SK-N-SH (cell line): ENCODE results near the gene CNTFR. TPM values are rescaled to one million over a fixed set of nuclear protein-coding genes. Genes with fewer than 3 reads are reported as not detected.

ENCODE experiments used
- CTCF ChIA-PET: fragments of 300-600, 350-600 bp; formaldehyde crosslinking; extraction: SDS; loops from one replicate; lab custom pipeline; 2021; lab: Yijun Ruan, JAX
- POLR2A ChIA-PET: fragments of 350-600 bp; sonication (Branson Sonifier 250); formaldehyde crosslinking; extraction: SDS; loops from one replicate; lab custom pipeline; 2020; ENCODE audit warnings: antibody characterized with exemption, inconsistent platforms; lab: Yijun Ruan, JAX
- DNase-seq: peaks from one replicate; pipeline ENCODE4 v3.0.0; 2012
- H2AFZ ChIP-seq: fragments of 200-600 bp; sonication (generic); 2 replicates; pipeline ENCODE4 v1.8.1; 2016; ENCODE audit warnings: antibody characterized with exemption, mild to moderate bottlenecking, low read depth
- H3F3A ChIP-seq: fragments of 200-600 bp; sonication (generic); replicated peaks from 2 replicates; pipeline ENCODE3; 2016; ENCODE audit warnings: antibody characterized with exemption, mild to moderate bottlenecking; ENCODE audit not compliant: insufficient read depth
- H3K27ac ChIP-seq, 2 experiments: fragments of 200-500 bp in 1 of 2; fragments of 200-600 bp in 1 of 2; sonication (Bioruptor generic) in 1 of 2; sonication (generic), shearing (Covaris generic) in 1 of 2; 2 replicates each; pipeline versions ENCODE4 v1.5.1 to v1.6.1; 2014 to 2016; ENCODE audit warnings: low read depth in 2 of 2, inconsistent platforms in 1 of 2, low read length in 1 of 2, mild to moderate bottlenecking in 1 of 2, mixed read lengths in 1 of 2
- H3K27me3 ChIP-seq: fragments of 200-600 bp; sonication (generic), shearing (Covaris generic); 2 replicates; pipeline ENCODE4 v1.6.1; 2016; ENCODE audit warnings: mixed run types; ENCODE audit not compliant: insufficient read depth
- H3K36me3 ChIP-seq, 2 experiments: fragments of 200-500 bp in 1 of 2; fragments of 200-600 bp in 1 of 2; sonication (Bioruptor generic) in 1 of 2; sonication (generic) in 1 of 2; replicated peaks in 1 of 2; 2 replicates each; pipeline versions ENCODE3 to v1.5.1; 2014 to 2016; ENCODE audit warnings: low read length in 1 of 2, mild to moderate bottlenecking in 1 of 2; ENCODE audit not compliant: insufficient read depth in 2 of 2, control insufficient read depth in 1 of 2
- H3K4me1 ChIP-seq, 2 experiments: fragments of 200-500 bp in 1 of 2; fragments of 200-600 bp in 1 of 2; sonication (Bioruptor generic) in 1 of 2; sonication (generic), shearing (Covaris generic) in 1 of 2; 2 replicates each; pipeline versions ENCODE4 v1.5.1 to v1.6.1; 2014 to 2016; ENCODE audit warnings: low read depth in 1 of 2, low read length in 1 of 2, mixed run types in 1 of 2; ENCODE audit not compliant: insufficient read depth in 2 of 2, control insufficient read depth in 1 of 2
- H3K4me2 ChIP-seq: fragments of 200-600 bp; sonication (generic), shearing (Covaris generic); 2 replicates; pipeline ENCODE4 v1.6.1; 2017; ENCODE audit warnings: mixed run types
- H3K4me3 ChIP-seq, 2 experiments: fragments of 200-500 bp in 1 of 2; fragments of 200-600 bp in 1 of 2; sonication (Bioruptor generic) in 1 of 2; sonication (generic), shearing (Covaris generic) in 1 of 2; 2 replicates each; pipeline versions ENCODE4 v1.5.1 to v1.8.1; 2014 to 2016; ENCODE audit warnings: low read depth in 2 of 2, inconsistent platforms in 1 of 2, low read length in 1 of 2, mild to moderate bottlenecking in 1 of 2, mixed read lengths in 1 of 2, moderate library complexity in 1 of 2
- H3K79me2 ChIP-seq: fragments of 200-600 bp; sonication (generic); 2 replicates; pipeline ENCODE4 v1.8.1; 2017; ENCODE audit warnings: mild to moderate bottlenecking; ENCODE audit not compliant: insufficient read depth
- H3K9ac ChIP-seq: fragments of 200-600 bp; sonication (generic); 2 replicates; pipeline ENCODE4 v1.6.1; 2017; ENCODE audit warnings: mixed run types
- H3K9me2 ChIP-seq: fragments of 200-600 bp; sonication (generic); 2 replicates; pipeline ENCODE4 v1.6.1; 2017; ENCODE audit warnings: mixed run types
- H3K9me3 ChIP-seq: fragments of 200-600 bp; sonication (generic); 2 replicates; pipeline ENCODE4 v1.6.1; 2017; ENCODE audit warnings: mixed run types, mild to moderate bottlenecking, moderate library complexity
- H4K20me1 ChIP-seq: fragments of 200-600 bp; sonication (generic); 2 replicates; pipeline ENCODE4 v1.6.1; 2017; ENCODE audit warnings: mild to moderate bottlenecking, mixed run types; ENCODE audit not compliant: insufficient read depth
- CTCF ChIP-seq: fragments of 200-600 bp; sonication (generic); IDR thresholded peaks from 2 replicates; pipeline ENCODE4 v1.6.1; 2017; ENCODE audit warnings: antibody characterized with exemption, mild to moderate bottlenecking, moderate library complexity
- FOSL2 ChIP-seq: IDR thresholded peaks from 2 replicates; pipeline ENCODE4 v1.4.0; 2012; ENCODE audit warnings: low read depth, mild to moderate bottlenecking, moderate library complexity, borderline replicate concordance
- FOXM1 ChIP-seq: IDR thresholded peaks from 2 replicates; pipeline ENCODE4 v1.4.0; 2012; ENCODE audit warnings: low read depth, mild to moderate bottlenecking
- GABPA ChIP-seq: IDR thresholded peaks from 2 replicates; pipeline ENCODE4 v1.4.0; 2012; ENCODE audit warnings: low read depth, mild to moderate bottlenecking
- GATA2 ChIP-seq: sonication (generic); formaldehyde crosslinking; IDR thresholded peaks from 2 replicates; pipeline ENCODE4 v1.5.0; 2020; ENCODE audit warnings: mild to moderate bottlenecking, missing genetic modification reagents
- IRF3 ChIP-seq: fragments of 150-350 bp; IDR thresholded peaks from 2 replicates; pipeline ENCODE4 v1.6.1; 2016; ENCODE audit warnings: mild to moderate bottlenecking, low read depth, low read length
- MAX ChIP-seq: IDR thresholded peaks from 2 replicates; pipeline ENCODE4 v1.4.0; 2012; ENCODE audit warnings: low read depth
- NRF1 ChIP-seq: IDR thresholded peaks from 2 replicates; pipeline ENCODE4 v1.6.1; 2012; ENCODE audit warnings: low read depth, mild to moderate bottlenecking, low read length
- POLR2AphosphoS5 ChIP-seq: IDR thresholded peaks from 2 replicates; pipeline ENCODE4 v1.6.1; 2012; ENCODE audit warnings: low read depth, low read length
- RAD21 ChIP-seq: IDR thresholded peaks from 2 replicates; pipeline ENCODE4 v1.6.1; 2012; ENCODE audit warnings: mild to moderate bottlenecking, low read length
- RXRA ChIP-seq: IDR thresholded peaks from 2 replicates; pipeline ENCODE4 v1.4.0; 2012; ENCODE audit warnings: low read depth, mild to moderate bottlenecking, borderline replicate concordance
- USF1 ChIP-seq: IDR thresholded peaks from 2 replicates; pipeline ENCODE4 v1.4.0; 2012; ENCODE audit warnings: low read depth, borderline replicate concordance
- USF2 ChIP-seq: fragments of 150-350 bp; IDR thresholded peaks from 2 replicates; pipeline ENCODE4 v1.6.1; 2017; ENCODE audit warnings: antibody characterized with exemption, low read length, low read depth, borderline replicate concordance
- ZBTB33 ChIP-seq: IDR thresholded peaks from 2 replicates; pipeline ENCODE4 v1.4.0; 2012; ENCODE audit warnings: low read depth, borderline replicate concordance
- WGBS: methylation state at CpG from one replicate; pipeline ENCODE4 v1.1.6; 2017; ENCODE audit warnings: low lambda C conversion rate; 5-methylcytosine and 5-hydroxymethylcytosine counted together
- polyA plus RNA-seq, 3 experiments: library from polyadenylated mRNA; depleted of rRNA; stranded (reverse); fragments of >200 nt; gene quantifications; 2 replicates each; pipeline ENCODE4 v1.2.3, GENCODE V29; 2012

Gene CNTFR
- polyA plus RNA-seq, 1 of the 3 experiments (the other 2 are of a cell fraction) = 1.8 TPM

GRCh38 chr9:34606905-34607304, 17.4 kb upstream of the CNTFR start:
- H3F3A ChIP-seq = no peaks in the 10 kb centered on the region
- no peak overlapping the region for H3K27ac ChIP-seq
- no peaks in the 10 kb centered on the region for H3K27me3 ChIP-seq
- no peak overlapping the region for H3K9ac ChIP-seq
- H3K4me1 ChIP-seq = peaks cover 0 to 12% of the 10 kb centered on the region in 2 experiments; a peak in 1 of 4 replicates
- POLR2A ChIA-PET = no interaction called here
- H3K36me3 ChIP-seq = no peaks in the 10 kb centered on the region
- no peak for TF ChIP-seq IRF3
- TF ChIP-seq FOXM1 = no peak
- TF ChIP-seq NRF1 = no peak
- no peak for TF ChIP-seq GATA2 (CRISPR knock-in tag)
- no peaks in the 10 kb centered on the region for H4K20me1 ChIP-seq
- H3K4me2 ChIP-seq = no peak overlapping the region
- H3K9me3 ChIP-seq = no peaks in the 10 kb centered on the region
- DNase-seq = no peak
- CTCF ChIA-PET = interaction anchor here (1.3 to 7.9 kb wide), 8 partner anchors 14 to 203 kb away, joined by 3 to 112 read pairs (median 36); partner anchors contain the start of gene SIGMAR1
- 92% methylated on average over 3 of the region's 3 CpGs for WGBS
- no peak overlapping the region for H3K4me3 ChIP-seq
- no peak overlapping the region for H2AFZ ChIP-seq
- peaks cover 10% of the 10 kb centered on the region; the same call in 1 of the 2 replicates for H3K79me2 ChIP-seq
- H3K9me2 ChIP-seq = no peaks in the 10 kb centered on the region

- Histone ChIP-seq H3K9me2 (no peaks in the 10 kb centered on the region), H3K4me2 (no peak overlapping the region), H3K9ac (no peak overlapping the region), H3K36me3 (no peaks in the 10 kb centered on the region), H3K27ac (no peak overlapping the region), H4K20me1 (no peaks in the 10 kb centered on the region), H3K79me2 (peaks cover 5% of the 10 kb centered on the region; the same call in 1 of the 2 replicates), H3K9me3 (no peaks in the 10 kb centered on the region), H3K4me3 (no peak overlapping the region), H3F3A (no peaks in the 10 kb centered on the region), H3K4me1 (peaks cover 0 to 7% of the 10 kb centered on the region in 2 experiments; a peak in 1 of 4 replicates), H2AFZ (no peak overlapping the region), H3K27me3 (no peaks in the 10 kb centered on the region)
- TF ChIP-seq GABPA (no peak), FOSL2 (no peak), RXRA (no peak), ZBTB33 (no peak), FOXM1 (no peak), POLR2AphosphoS5 (no peak), USF1 (no peak), RAD21 (no peak), CTCF (no peak), USF2 (no peak), MAX (no peak)
- POLR2A ChIA-PET = no interaction called here
- DNase-seq = no peak
- CTCF ChIA-PET = interaction anchor here (0.9 to 7.9 kb wide), 10 partner anchors 13 to 202 kb away, joined by 3 to 112 read pairs (median 7); partner anchors contain the start of gene SIGMAR1
Measured at GRCh38 chr9:34606190-34606589, 16.7 kb upstream of the CNTFR start.
